Stomach (tissue), 9 donors: Measurements from ENCODE around the gene ACVRL1. TPM values are rescaled to one million over a fixed set of nuclear protein-coding genes. Genes with fewer than 3 reads are reported as not detected.
A peak's percentile ranks its signal among the peaks of the same experiment; 100 is the strongest.

ENCODE experiments used
- DNase-seq, 2 donors: peaks; one replicate each; pipeline versions ENCODE4 v3.0.0 to v3.0.0-alpha.2; 2013 to 2019
- H3K27ac ChIP-seq, 5 donors: fragments of 200-600 bp in 4 of 5; sonication (generic) in 4 of 5; one replicate each; pipeline ENCODE4 v1.5.1; 2013 to 2019; ENCODE audit warnings: mild to moderate bottlenecking in 1 of 5, moderate library complexity in 1 of 5
- H3K27me3 ChIP-seq, 3 donors: fragments of 200-600 bp; sonication (generic); one replicate each; pipeline ENCODE4 v1.5.1; 2017 to 2019; ENCODE audit warnings: mixed run types in 1 of 3
- H3K36me3 ChIP-seq, 4 donors: fragments of 200-600 bp; sonication (generic); 1 replicate in 3 of 4; 2 replicates in 1 of 4; pipeline ENCODE4 v1.5.1; 2016 to 2019
- H3K4me1 ChIP-seq, 4 donors: fragments of 200-600 bp; sonication (generic); one replicate each; pipeline ENCODE4 v1.5.1; 2016 to 2019
- H3K4me3 ChIP-seq, 4 donors: fragments of 200-600 bp; sonication (generic) in 3 of 4; one replicate each; pipeline ENCODE4 v1.5.1; 2016 to 2019; ENCODE audit warnings: mild to moderate bottlenecking in 1 of 4
- H3K9me3 ChIP-seq, 4 donors: fragments of 200-600 bp; sonication (generic); one replicate each; pipeline ENCODE4 v1.5.1; 2016 to 2019
- CTCF ChIP-seq, 7 experiments: fragments of 450-650 bp in 4 of 7; fragments of 200-600 bp in 3 of 7; sonication (generic) in 3 of 7; IDR thresholded peaks; one replicate each; pipeline ENCODE4 v1.5.1; 2016 to 2019; ENCODE audit warnings: antibody characterized with exemption in 7 of 7, control low read depth in 2 of 7, mild to moderate bottlenecking in 1 of 7
- EP300 ChIP-seq: sonication (generic); formaldehyde crosslinking; IDR thresholded peaks from one replicate; pipeline ENCODE4 v1.6.1; 2017; ENCODE audit warnings: antibody characterized with exemption
- POLR2A ChIP-seq, 4 donors: fragments of 450-650 bp; IDR thresholded peaks; one replicate each; pipeline ENCODE4 v1.6.1; 2016; ENCODE audit warnings: antibody characterized with exemption in 4 of 4, control low read depth in 2 of 4, mild to moderate bottlenecking in 1 of 4, moderate library complexity in 1 of 4
- POLR2AphosphoS5 ChIP-seq, 3 donors: sonication (generic); formaldehyde crosslinking; IDR thresholded peaks; one replicate each; pipeline ENCODE4 v1.6.1; 2016; ENCODE audit warnings: antibody characterized with exemption in 3 of 3
- WGBS, 5 donors: extraction: QIAGEN DNeasy Blood & Tissue Kit in 3 of 5; methylation state at CpG; one replicate each; pipeline versions ENCODE4 v1.1.5 to v1.1.7; 2013 to 2018; 5-methylcytosine and 5-hydroxymethylcytosine counted together
- intact Hi-C: fragments of 100-400 bp; cut with DNase I; formaldehyde crosslinking; loops from one replicate; pipeline ENCODE4 v1.15.1; 2023; ENCODE audit warnings: low total_unique reads
- polyA plus RNA-seq, 3 donors: library from polyadenylated mRNA; stranded (reverse); fragments of 200-250 nt; gene quantifications; one replicate each; pipeline ENCODE4 v1.2.3, GENCODE V29; 2013
- total RNA-seq, 5 donors: library from RNA; depleted of rRNA; stranded (reverse); fragments of >200 nt; gene quantifications; one replicate each; pipeline versions ENCODE4 v1.1.0 to v1.2.3, GENCODE V29; 2014 to 2016
- donor health status: healthy with polysubstance abuse.
- donor health status: Bipolar disorder and iron deficiency.
- donor health status: healthy.

ACVRL1 gene
- total and polyA plus RNA-seq, 8 donors: 11.0 to 117 (median 45.4) TPM

- Histone ChIP-seq H3K27me3 (no peaks in the 10 kb centered on the region), H3K4me1 (peaks cover 40 to 71% (median 56%) of the 10 kb centered on the region in 4 donors), H3K27ac (peak overlapping the region in 3 of 5 donors; percentile 19 to 49 (median 38)), H3K4me3 (no peak overlapping the region), H3K9me3 (no peaks in the 10 kb centered on the region), H3K36me3 (peaks cover 0 to 14% (median 9%) of the 10 kb centered on the region in 4 donors)
- WGBS, 5 donors: 64 to 82% (median 69%) methylated on average over 6 of the region's 6 CpGs
- TF ChIP-seq EP300: no peak
- no peak for TF ChIP-seq CTCF (IDR thresholded peaks at IDR 0.05)
- TF ChIP-seq POLR2A (IDR thresholded peaks at IDR 0.05): no peak
- no peak for TF ChIP-seq POLR2AphosphoS5 (IDR thresholded peaks at IDR 0.05)
- no peak for DNase-seq
- intact Hi-C loops: no loop called here
These were observed 53.6 kb downstream of the ACVRL1 start for GRCh38 chr12:51960890-51961289.

GRCh38 chr12:51961834-51962233, 54.5 kb downstream of the ACVRL1 start:
- WGBS, 5 donors: 0 to 14% (median 8%) methylated on average over 1 of the region's 1 CpG
- Histone ChIP-seq H3K9me3 (no peaks in the 10 kb centered on the region), H3K4me1 (peaks cover 31 to 61% (median 53%) of the 10 kb centered on the region in 4 donors), H3K27me3 (no peaks in the 10 kb centered on the region), H3K4me3 (no peak overlapping the region), H3K27ac (peak overlapping the region; percentile 0 to 65 (median 15)), H3K36me3 (peaks cover 0 to 13% (median 9%) of the 10 kb centered on the region in 4 donors)
- TF ChIP-seq CTCF (IDR thresholded peaks at IDR 0.05) (no peak), EP300 (no peak), POLR2A (IDR thresholded peaks at IDR 0.05) (no peak), POLR2AphosphoS5 (IDR thresholded peaks at IDR 0.05) (no peak)
- intact Hi-C loops: no loop called here
- DNase-seq: peak in 1 of 2 donors; percentile 77

- 34 to 82% (median 63%) methylated on average over 3 of the region's 3 CpGs for WGBS, 5 donors
- H3K27ac ChIP-seq: peak overlapping the region in 1 of 5 donors; percentile 38
- no peaks in the 10 kb centered on the region for H3K27me3 ChIP-seq
- no peak for DNase-seq
- H3K4me1 ChIP-seq: peaks cover 31 to 52% (median 49%) of the 10 kb centered on the region in 4 donors
- no peak for TF ChIP-seq POLR2AphosphoS5 (IDR thresholded peaks at IDR 0.05)
- TF ChIP-seq CTCF (IDR thresholded peaks at IDR 0.05): no peak
- no peak for TF ChIP-seq EP300
- no peak for TF ChIP-seq POLR2A (IDR thresholded peaks at IDR 0.05)
- H3K36me3 ChIP-seq: peaks cover 0 to 11% (median 9%) of the 10 kb centered on the region in 4 donors
- H3K9me3 ChIP-seq: no peaks in the 10 kb centered on the region
- no peak overlapping the region for H3K4me3 ChIP-seq
- intact Hi-C loops: no loop called here
These were observed 55.4 kb downstream of the ACVRL1 start for GRCh38 chr12:51962737-51963136.

- Histone ChIP-seq H3K27ac (no peak overlapping the region), H3K36me3 (peaks cover 0 to 11% (median 9%) of the 10 kb centered on the region in 4 donors), H3K9me3 (no peaks in the 10 kb centered on the region), H3K27me3 (no peaks in the 10 kb centered on the region), H3K4me1 (peaks cover 31 to 46% (median 43%) of the 10 kb centered on the region in 4 donors), H3K4me3 (no peak overlapping the region)
- TF ChIP-seq EP300 (no peak), POLR2A (IDR thresholded peaks at IDR 0.05) (no peak), CTCF (IDR thresholded peaks at IDR 0.05) (no peak), POLR2AphosphoS5 (IDR thresholded peaks at IDR 0.05) (no peak)
- intact Hi-C loops: no loop called here
- DNase-seq: no peak
- 93 to 99% (median 97%) methylated on average over 4 of the region's 4 CpGs for WGBS, 5 donors
These were observed 56.2 kb downstream of the ACVRL1 start for GRCh38 chr12:51963477-51963876.
